Caco-2 (cell line): Measurements from ENCODE around the gene SMTNL1. TPM values are rescaled to one million over a fixed set of nuclear protein-coding genes. Genes with fewer than 3 reads are reported as not detected.

Source experiments
- BruUV-seq: library from RNA; stranded (reverse); fragments of 400-500 nt; replicated peaks from 2 replicates; lab custom pipeline; 2021; lab: Mats Ljungman, UMichigan
- CTCF ChIA-PET: fragments of 300-600 bp; sonication (Branson Sonifier 250); formaldehyde crosslinking; loops from one replicate; lab custom pipeline; 2022; ENCODE audit warnings: antibody characterized with exemption; lab: Charles Lee
- POLR2A ChIA-PET: fragments of 300-600 bp; sonication (Branson Sonifier 250); formaldehyde crosslinking; loops from one replicate; lab custom pipeline; 2022; ENCODE audit warnings: antibody characterized with exemption; lab: Charles Lee
- DNase-seq, 2 experiments: peaks; one replicate each; pipeline versions ENCODE4 v3.0.0 to v3.0.0-alpha.2; 2020 to 2022
- H3K27me3 ChIP-seq: replicated peaks from 2 replicates; pipeline ENCODE4 v1.6.0; 2011; ENCODE audit warnings: low read length; ENCODE audit not compliant: control insufficient read depth, insufficient read depth
- H3K36me3 ChIP-seq: 2 replicates; pipeline ENCODE4 v1.5.1; 2011; ENCODE audit warnings: low read length; ENCODE audit not compliant: control insufficient read depth, insufficient read depth
- H3K4me1 ChIP-seq: fragments of 250-450 bp; sonication (Bioruptor Pico); 2 replicates; pipeline ENCODE4 v1.5.1; 2020; ENCODE audit warnings: mild to moderate bottlenecking
- H3K4me3 ChIP-seq: 2 replicates; pipeline ENCODE4 v1.5.1; 2011; ENCODE audit warnings: low read depth, mild to moderate bottlenecking, control low read depth, low read length
- H3K9me3 ChIP-seq: fragments of 250-450 bp; sonication (Bioruptor Pico); 2 replicates; pipeline ENCODE4 v1.5.1; 2020; ENCODE audit warnings: mild to moderate bottlenecking, moderate library complexity
- H3K27ac Mint-ChIP-seq: one replicate; pipeline ENCODE4 v1.8.0; 2022; ENCODE audit warnings: mixed read lengths; ENCODE audit not compliant: unreplicated experiment
- H3K27me3 Mint-ChIP-seq: one replicate; pipeline ENCODE4 v1.8.0; 2022; ENCODE audit warnings: mixed read lengths; ENCODE audit not compliant: insufficient read depth, unreplicated experiment
- H3K36me3 Mint-ChIP-seq: one replicate; pipeline ENCODE4 v1.8.0; 2022; ENCODE audit warnings: mild to moderate bottlenecking, mixed read lengths; ENCODE audit not compliant: insufficient read depth, unreplicated experiment
- H3K4me1 Mint-ChIP-seq: one replicate; pipeline ENCODE4 v1.8.0; 2022; ENCODE audit warnings: low read depth, mixed read lengths; ENCODE audit not compliant: unreplicated experiment
- H3K4me3 Mint-ChIP-seq: one replicate; pipeline ENCODE4 v1.8.0; 2022; ENCODE audit warnings: mild to moderate bottlenecking, moderate library complexity, mixed read lengths; ENCODE audit not compliant: unreplicated experiment
- H3K9me3 Mint-ChIP-seq: one replicate; pipeline ENCODE4 v1.8.0; 2022; ENCODE audit warnings: mixed read lengths; ENCODE audit not compliant: unreplicated experiment
- intact Hi-C: fragments of 100-400 bp; cut with micrococcal nuclease; formaldehyde crosslinking; loops from one replicate; pipeline ENCODE4 v1.10.0; 2022; ENCODE audit not compliant: unreplicated experiment
- total RNA-seq: library from RNA; stranded (reverse); gene quantifications from 2 replicates; pipeline ENCODE4 v1.2.3, GENCODE V29; 2022
- TF ChIP-seq, protein P1 (sequence below), 2 experiments: fragments of 200-600 bp in 1 of 2; IDR thresholded peaks; 1 replicate in 1 of 2; 2 replicates in 1 of 2; pipeline versions ENCODE4 v1.5.1 to v1.8.0; 2011 to 2022; ENCODE audit warnings: antibody characterized with exemption in 1 of 2, control low read depth in 1 of 2, inconsistent platforms in 1 of 2, low read depth in 1 of 2, low read length in 1 of 2, mild to moderate bottlenecking in 1 of 2, moderate library complexity in 1 of 2; ENCODE audit not compliant: insufficient read depth in 1 of 2, severe bottlenecking in 1 of 2, unreplicated experiment in 1 of 2

SMTNL1 gene
- total RNA-seq, 1 experiment from 2014 or later: 0.18 TPM

- BruUV-seq: no TSS peak
- peaks cover 9% of the 10 kb centered on the region for H3K36me3 Mint-ChIP-seq
- TF ChIP-seq, protein P1, sequence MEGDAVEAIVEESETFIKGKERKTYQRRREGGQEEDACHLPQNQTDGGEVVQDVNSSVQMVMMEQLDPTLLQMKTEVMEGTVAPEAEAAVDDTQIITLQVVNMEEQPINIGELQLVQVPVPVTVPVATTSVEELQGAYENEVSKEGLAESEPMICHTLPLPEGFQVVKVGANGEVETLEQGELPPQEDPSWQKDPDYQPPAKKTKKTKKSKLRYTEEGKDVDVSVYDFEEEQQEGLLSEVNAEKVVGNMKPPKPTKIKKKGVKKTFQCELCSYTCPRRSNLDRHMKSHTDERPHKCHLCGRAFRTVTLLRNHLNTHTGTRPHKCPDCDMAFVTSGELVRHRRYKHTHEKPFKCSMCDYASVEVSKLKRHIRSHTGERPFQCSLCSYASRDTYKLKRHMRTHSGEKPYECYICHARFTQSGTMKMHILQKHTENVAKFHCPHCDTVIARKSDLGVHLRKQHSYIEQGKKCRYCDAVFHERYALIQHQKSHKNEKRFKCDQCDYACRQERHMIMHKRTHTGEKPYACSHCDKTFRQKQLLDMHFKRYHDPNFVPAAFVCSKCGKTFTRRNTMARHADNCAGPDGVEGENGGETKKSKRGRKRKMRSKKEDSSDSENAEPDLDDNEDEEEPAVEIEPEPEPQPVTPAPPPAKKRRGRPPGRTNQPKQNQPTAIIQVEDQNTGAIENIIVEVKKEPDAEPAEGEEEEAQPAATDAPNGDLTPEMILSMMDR (IDR thresholded peaks at IDR 0.05; ENCODE audit: insufficient read depth in 1 of 2, low read depth in 1 of 2, low read length in 1 of 2, severe bottlenecking in 1 of 2, unreplicated experiment in 1 of 2): no peak
- intact Hi-C loops: no loop called here
- Histone ChIP-seq H3K27me3 (no peaks in the 10 kb centered on the region), H3K36me3 (no peaks in the 10 kb centered on the region), H3K4me3 (no peak overlapping the region), H3K9me3 (no peaks in the 10 kb centered on the region), H3K4me1 (no peaks in the 10 kb centered on the region)
- H3K27me3 Mint-ChIP-seq: no peaks in the 10 kb centered on the region
- CTCF ChIA-PET: interaction anchor here (0.9 kb wide), 1 partner anchor 66 kb away, joined by 4 read pairs; no protein-coding TSS in a partner anchor
- no peak overlapping the region for H3K27ac Mint-ChIP-seq
- POLR2A ChIA-PET: no interaction called here
- H3K4me1 Mint-ChIP-seq: peaks cover 9% of the 10 kb centered on the region
- no peak for DNase-seq
- no peaks in the 10 kb centered on the region for H3K9me3 Mint-ChIP-seq
- H3K4me3 Mint-ChIP-seq: no peak overlapping the region
Measured at GRCh38 chr11:57523419-57523818, 14.0 kb upstream of the SMTNL1 start.

DNA sequence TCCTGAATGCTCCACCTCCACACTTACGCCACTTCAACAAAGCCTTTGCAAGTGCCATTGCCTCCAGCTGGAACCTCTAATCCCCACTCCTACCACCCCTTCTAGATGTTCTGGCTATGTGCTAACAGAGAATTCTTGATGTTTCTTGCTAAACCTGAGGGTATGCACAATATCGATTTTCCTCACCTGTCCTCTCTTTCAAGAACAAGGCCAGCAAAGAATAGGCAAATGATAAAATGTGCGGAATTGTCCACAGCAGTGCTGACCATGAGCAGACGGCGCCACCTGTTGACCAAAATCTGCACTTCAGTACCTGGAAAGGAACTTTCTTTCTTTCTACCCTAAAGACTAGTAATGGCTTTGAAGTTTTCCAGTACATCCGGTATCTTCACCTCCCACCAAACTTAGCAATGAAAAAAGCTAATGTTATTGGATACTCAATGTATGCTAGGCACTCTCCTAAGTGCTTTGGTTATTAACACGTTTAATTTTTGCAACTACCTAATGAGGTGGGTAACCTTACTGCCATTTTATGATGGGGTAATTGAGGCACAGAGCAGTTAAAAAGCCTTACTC is 10.3 kb upstream of the SMTNL1 start:
- peaks cover 15% of the 10 kb centered on the region for H3K4me1 Mint-ChIP-seq
- ChIA-PET CTCF (interaction anchor here (0.6 to 3.0 kb wide), 18 partner anchors 10 to 181 kb away, joined by 3 to 132 read pairs (median 6); partner anchors contain the start of genes RTN4RL2 and SLC43A1), POLR2A (interaction anchor here (0.7 to 1.3 kb wide), 3 partner anchors 8 to 34 kb away, joined by 3 to 13 read pairs (median 3); no protein-coding TSS in a partner anchor)
- no peaks in the 10 kb centered on the region for H3K9me3 ChIP-seq
- peak overlapping the region; percentile 1 for H3K4me3 Mint-ChIP-seq
- H3K27me3 Mint-ChIP-seq: no peaks in the 10 kb centered on the region
- H3K36me3 Mint-ChIP-seq: peaks cover 21% of the 10 kb centered on the region
- H3K27me3 ChIP-seq: no peaks in the 10 kb centered on the region
- no peaks in the 10 kb centered on the region for H3K9me3 Mint-ChIP-seq
- no peak overlapping the region for H3K4me3 ChIP-seq
- TF ChIP-seq, protein P1 (IDR thresholded peaks at IDR 0.05; ENCODE audit: insufficient read depth in 1 of 2, low read depth in 1 of 2, low read length in 1 of 2, severe bottlenecking in 1 of 2, unreplicated experiment in 1 of 2): peak; percentile 91 to 93
- H3K27ac Mint-ChIP-seq: peak overlapping the region; percentile 86
- H3K36me3 ChIP-seq: no peaks in the 10 kb centered on the region
- peak; percentile 77 to 87 for DNase-seq
- intact Hi-C loops: loop anchor here (1.0 kb wide), 5 partner anchors 12 to 182 kb away; partner anchors contain the start of gene SLC43A1
- H3K4me1 ChIP-seq: peaks cover 14% of the 10 kb centered on the region
- BruUV-seq: no TSS peak

- intact Hi-C loops: no loop called here
- BruUV-seq: no TSS peak
Measured at GRCh38 chr11:57529012-57529411, 8.4 kb upstream of the SMTNL1 start.

More at GRCh38 chr11:57529012-57529411, 8.4 kb upstream of the SMTNL1 start:
- ChIA-PET POLR2A (no interaction called here), CTCF (interaction anchor here (0.8 to 2.7 kb wide), 5 partner anchors 23 to 70 kb away, joined by 3 to 18 read pairs (median 8); no protein-coding TSS in a partner anchor)
- no peaks in the 10 kb centered on the region for H3K36me3 ChIP-seq
- Mint-ChIP-seq H3K4me3 (no peak overlapping the region), H3K27ac (no peak overlapping the region), H3K4me1 (peaks cover 22% of the 10 kb centered on the region), H3K27me3 (no peaks in the 10 kb centered on the region), H3K9me3 (no peaks in the 10 kb centered on the region), H3K36me3 (peaks cover 21% of the 10 kb centered on the region)
- no peak overlapping the region for H3K4me3 ChIP-seq
- no peaks in the 10 kb centered on the region for H3K9me3 ChIP-seq
- TF ChIP-seq, protein P1 (IDR thresholded peaks at IDR 0.05; ENCODE audit: insufficient read depth in 1 of 2, low read depth in 1 of 2, low read length in 1 of 2, severe bottlenecking in 1 of 2, unreplicated experiment in 1 of 2): no peak
- H3K27me3 ChIP-seq: no peaks in the 10 kb centered on the region
- DNase-seq: no peak
- H3K4me1 ChIP-seq: peaks cover 14% of the 10 kb centered on the region
